Urothelium cell line (cell line): Measurements from ENCODE around the gene NMT1.
A peak's percentile ranks its signal among the peaks of the same experiment; 100 is the strongest.

Source experiments
- DNase-seq: peaks from one replicate; pipeline ENCODE4 v3.0.0; 2011; ENCODE audit warnings: low spot score, mixed read lengths
- FAIRE-seq: peaks from 2 replicates; lab custom pipeline; 2011; peaks lifted over from hg19 to GRCh38; lab: Jason Lieb, UNC

NMT1 gene

DNA sequence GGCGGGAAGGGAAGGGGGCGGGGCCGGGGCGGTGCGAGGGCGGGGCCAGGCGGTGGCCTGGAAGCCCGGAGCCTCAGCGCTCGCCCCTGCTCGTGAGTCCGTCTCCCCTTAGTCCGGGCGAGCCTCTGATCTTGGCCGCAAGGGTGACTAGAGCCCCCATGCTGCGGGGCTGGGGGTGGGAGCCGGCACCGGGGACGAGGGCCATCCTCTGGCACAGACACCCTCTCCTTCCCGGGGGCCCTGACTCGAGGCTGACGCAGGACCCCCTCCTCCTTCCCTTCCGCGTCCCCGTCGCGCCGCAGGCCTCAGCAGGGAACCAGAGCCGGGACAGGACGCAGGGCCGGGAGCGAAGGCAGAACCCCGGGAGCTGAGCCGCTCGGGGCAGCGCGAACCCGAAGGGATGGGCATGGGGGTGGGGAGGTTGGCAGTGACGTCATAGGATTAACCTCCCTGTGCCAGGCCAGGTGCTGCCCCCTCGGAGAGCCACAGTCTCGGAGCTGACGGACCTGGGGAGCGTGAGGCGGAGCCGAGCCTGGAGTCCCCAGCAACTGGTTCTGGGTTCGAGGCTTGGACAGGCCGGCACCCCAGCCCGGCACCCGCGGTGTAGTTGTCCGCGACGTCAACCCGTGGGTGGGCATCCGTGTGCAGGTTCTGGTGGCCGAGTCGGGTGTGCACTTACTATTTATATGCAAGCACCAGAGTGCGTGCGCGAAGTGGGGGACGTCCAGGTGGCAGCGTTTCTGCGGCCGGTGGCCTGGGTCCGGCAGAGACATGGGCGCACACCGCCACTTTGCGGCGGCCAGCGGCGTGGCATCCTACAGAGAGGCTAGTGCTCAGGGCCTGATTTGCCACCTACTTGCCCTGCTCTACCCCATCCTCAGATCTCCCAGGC, 71.7 kb downstream of the NMT1 start:
- peak; percentile 91 for DNase-seq
- FAIRE-seq, result no peak

- peak; percentile 76 for FAIRE-seq
- peak; percentile 94 for DNase-seq
Measured at GRCh38 chr17:45135192-45135977, 74.3 kb downstream of the NMT1 start, which contains the start of gene ACBD4. Gene ACBD4 (plus strand): TSS chr17:45135687. CDS start chr17:45136145, 458 bp downstream.

DNA sequence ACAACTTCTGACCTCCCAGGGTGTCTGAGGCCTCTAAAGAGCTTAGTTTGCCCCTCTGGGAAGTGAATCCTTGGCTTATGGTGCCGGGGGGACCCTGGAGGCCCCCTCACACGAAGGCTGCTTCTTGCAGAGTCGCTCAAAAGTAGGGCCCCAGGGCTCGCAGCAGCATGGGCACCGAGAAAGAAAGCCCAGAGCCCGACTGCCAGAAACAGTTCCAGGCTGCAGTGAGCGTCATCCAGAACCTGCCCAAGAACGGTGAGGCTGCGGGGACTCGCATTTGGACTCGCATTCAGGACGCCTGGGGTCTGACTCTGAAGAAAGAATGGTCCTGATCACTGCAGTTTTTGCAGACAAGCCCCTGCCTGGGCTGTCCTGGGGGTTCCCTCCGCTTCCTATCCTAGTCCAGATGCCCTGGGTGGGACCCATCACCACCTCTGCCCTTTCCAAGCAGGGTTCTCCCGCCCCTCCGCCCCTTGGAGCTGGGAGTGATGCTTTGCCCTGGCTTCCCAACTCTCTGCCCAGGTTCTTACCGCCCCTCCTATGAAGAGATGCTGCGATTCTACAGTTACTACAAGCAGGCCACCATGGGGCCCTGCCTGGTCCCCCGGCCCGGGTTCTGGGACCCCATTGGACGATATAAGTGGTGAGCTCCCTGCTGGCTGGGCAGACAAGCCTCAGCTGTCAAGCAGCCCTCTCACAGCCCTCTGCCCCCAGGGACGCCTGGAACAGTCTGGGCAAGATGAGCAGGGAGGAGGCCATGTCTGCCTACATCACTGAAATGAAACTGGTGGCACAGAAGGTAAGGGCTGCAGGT, 75.1 kb downstream of the NMT1 start:
- DNase-seq (no peak), FAIRE-seq (no peak)

DNA sequence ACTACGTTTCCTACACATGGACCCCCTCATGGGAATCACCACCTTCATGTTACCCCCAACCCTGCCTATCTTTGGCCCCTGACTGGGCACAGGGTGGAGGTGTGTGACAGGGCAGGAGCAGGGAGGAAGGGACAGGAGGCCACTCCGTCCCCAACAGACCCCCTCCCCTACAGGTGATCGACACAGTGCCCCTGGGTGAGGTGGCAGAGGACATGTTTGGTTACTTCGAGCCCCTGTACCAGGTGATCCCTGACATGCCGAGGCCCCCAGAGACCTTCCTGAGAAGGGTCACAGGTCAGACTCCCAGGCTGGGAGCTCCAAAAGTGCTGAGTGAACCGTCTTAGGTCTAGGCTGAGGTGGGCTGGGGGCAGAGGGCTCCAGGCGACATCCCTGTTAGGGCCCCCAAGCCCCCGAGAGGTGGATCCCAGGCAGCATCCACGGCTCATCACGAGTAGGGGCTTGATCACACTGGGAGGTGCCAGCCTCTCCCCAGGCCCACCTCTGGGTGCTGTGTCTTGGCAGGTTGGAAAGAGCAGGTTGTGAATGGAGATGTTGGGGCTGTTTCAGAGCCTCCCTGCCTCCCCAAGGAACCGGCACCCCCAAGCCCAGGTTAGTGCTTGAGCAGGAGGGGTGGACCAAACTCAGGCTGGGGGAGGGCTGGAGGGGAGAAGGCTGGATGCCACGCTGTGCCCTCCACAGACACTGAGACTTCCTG, 75.9 kb downstream of the NMT1 start:
- DNase-seq, result no peak
- no peak for FAIRE-seq

DNA sequence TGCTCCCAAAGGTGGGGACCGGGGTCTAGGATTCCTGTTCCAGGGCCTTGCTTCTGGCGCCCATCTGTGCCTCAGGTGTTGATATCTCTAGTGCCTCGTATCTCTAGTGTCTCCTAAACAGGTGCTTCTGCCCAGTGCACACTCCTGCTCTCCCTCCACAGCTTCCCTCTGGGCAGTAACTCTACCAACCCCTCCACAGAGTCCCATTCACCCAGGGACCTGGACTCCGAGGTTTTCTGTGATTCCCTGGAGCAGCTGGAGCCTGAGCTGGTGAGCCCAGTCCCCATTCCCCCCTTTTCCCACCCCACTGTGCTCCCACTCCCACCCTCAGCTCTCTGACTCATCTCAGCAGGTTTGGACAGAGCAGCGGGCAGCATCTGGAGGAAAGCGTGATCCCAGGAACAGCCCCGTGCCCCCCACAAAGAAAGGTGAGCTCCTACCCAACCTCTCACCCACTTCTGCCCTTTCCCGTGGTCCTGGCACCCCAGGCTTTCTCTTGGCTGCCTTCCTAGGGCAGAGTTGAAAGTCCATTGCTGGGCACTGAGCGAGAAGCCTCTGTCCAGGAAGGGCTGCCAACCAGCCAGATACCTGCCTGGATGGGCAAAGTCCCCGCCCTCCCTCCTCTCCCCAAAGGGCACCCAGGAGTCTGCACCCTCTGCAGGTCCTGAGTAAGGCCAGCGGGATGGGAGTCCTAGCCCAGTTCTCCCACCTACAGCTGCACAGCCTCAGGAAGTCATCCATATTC, 76.6 kb downstream of the NMT1 start:
- no peak for DNase-seq
- FAIRE-seq, result no peak

- no peak for DNase-seq
- no peak for FAIRE-seq
Measured at GRCh38 chr17:45138911-45139532, 77.9 kb downstream of the NMT1 start.

- DNase-seq (no peak), FAIRE-seq (no peak)
Measured at GRCh38 chr17:45139533-45139920, 78.4 kb downstream of the NMT1 start.

- FAIRE-seq, result no peak
Measured at GRCh38 chr17:45143094-45143670, 82.1 kb downstream of the NMT1 start.

DNA sequence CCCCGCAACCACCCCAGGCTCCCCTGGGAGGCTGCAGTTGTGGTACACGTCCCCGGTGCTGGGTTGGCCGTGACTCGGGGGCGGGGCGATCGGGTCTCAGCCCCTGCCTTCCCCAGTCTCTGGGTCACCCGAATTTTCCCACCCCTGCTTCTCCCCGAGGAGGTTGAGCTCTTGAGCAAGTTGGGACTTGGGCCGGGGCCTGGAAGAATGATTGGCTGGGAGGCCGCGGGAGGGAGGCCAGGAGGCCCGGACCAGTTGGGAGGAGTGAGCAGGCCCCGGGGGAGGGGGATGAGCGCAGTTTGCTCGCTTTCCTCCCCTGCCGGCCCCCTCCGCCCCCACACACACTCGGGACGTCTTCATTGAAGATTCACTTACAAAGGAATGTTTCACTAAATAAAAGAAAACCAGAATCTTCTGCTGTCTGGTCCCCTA, 82.7 kb downstream of the NMT1 start:
- DNase-seq (no peak), FAIRE-seq (no peak)

More at GRCh38 chr17:45143094-45143670, 82.1 kb downstream of the NMT1 start:
- DNase-seq, result no peak

GRCh38 chr17:45144199-45145034, 83.3 kb downstream of the NMT1 start:
- DNase-seq (no peak), FAIRE-seq (no peak)

DNA sequence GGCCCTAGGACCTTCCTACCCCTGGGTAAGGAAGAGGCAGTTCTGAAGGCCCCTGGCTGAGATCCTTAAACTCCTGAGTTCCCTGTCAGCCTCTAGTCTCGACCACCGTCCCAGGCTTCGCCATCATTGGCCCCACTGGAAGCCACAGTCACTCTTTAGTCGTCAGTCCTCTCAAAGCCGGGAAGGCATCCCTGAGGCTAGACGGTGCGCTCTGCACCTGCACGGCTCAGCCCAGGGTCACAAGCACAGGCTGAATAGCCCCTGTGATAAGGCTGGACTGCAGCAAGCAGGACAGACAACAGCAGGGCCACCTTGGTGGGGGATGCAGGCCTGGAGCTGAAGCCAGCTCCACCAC, 83.9 kb downstream of the NMT1 start:
- no peak for FAIRE-seq
- no peak for DNase-seq

DNA sequence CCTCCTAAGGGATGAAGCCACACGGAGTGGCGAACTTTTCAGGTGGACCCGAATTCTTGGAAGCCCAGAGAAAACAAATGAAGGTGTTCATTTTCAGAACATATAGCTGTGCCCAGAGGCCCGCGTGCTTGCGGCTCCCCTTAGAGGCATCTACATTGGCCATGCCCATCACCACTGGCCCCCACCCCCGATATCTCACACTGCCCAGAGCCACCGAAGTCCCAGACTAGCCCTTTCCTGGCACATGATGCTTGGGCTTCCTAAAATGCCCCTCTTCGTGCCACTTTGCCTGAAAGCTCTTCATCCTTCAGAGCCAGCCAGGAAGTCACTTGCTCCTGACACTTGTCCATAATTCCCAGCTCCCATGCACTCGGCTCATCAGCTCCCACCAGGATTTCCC, 85.0 kb downstream of the NMT1 start:
- no peak for FAIRE-seq
- DNase-seq, result no peak

DNA sequence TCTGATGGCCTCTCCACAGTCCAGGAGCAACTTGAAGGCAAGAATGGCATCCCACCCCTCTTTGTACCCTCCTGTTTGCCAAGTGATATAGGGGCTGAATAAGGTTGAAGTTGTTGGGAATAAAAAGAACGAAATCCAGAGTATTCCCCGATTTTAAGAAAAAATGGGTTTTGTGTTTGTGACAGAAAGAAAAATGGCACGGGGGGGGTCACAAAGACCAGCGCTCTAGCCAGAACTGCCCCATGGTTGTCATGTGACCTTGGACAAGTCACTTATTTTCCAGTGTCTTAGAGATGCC, 85.4 kb downstream of the NMT1 start:
- FAIRE-seq, result no peak

DNA sequence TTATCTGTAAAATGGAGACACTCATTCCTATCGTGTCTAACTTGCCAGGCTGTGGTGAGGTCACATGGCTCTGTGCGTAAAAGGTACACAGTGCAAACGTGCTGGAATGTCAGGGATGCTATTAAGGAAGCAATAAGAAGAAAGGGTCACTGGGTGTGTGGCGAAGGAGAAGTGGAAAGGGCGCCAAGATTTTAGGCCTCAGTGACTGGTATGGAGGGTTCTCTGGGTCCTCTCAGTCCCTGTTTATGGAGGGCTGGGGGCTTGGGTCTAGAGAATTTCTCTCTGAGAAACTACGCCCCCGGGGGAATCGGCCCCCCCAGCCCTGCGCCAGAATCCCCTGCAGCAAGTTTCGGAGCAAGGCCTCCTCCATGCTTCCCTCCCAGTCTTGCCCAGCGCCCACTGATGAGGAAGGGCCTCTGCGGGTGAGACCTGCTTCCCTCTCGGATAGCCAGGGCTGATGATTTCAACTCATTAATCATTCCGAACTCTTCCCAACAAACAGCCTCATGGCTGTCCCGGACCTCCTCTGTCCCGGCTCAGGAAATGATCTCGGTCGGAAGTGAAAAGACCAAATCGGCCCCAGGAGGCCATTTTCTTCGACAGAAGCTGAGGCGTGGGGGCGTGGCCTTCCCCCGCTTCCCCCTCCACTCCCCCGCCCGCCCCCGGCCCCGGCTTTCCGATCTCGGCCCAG, 85.9 kb downstream of the NMT1 start:
- peak; percentile 67 for DNase-seq
- FAIRE-seq, result no peak

More for the DNA sequence above, 85.4 kb downstream of the NMT1 start:
- no peak for DNase-seq

DNA sequence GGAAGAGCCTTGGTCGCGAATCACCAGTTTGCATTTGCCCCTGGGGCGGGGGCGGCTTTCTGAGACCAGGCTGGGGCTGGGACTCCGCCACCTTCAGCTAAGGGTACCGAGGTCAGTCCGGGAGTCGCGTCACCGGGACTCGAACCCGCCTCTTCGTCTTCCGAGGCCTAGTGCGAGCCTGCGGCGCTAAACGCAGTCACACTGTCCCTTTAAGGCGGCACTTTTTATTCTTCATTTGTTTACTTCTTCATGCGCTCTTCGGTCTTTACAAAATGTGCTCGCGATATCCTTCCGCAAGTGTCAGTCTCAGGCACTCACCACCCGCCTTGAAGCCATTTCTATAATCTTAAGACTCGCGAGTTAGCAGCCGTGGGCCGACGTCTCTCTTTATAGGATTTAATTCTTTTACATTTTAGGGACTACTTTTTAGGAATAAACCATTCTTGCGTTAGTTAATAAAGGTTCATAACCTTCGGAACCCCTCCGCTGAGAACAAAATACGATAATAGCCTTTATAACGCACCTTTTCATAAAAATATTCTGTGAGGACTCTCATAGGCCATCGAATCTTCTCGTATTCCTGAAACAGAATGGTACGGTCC, 86.6 kb downstream of the NMT1 start:
- DNase-seq (peak; percentile 72), FAIRE-seq (no peak)

GRCh38 chr17:45148183-45149036, 87.3 kb downstream of the NMT1 start, which contains the start of gene HEXIM1:
Gene HEXIM1 (plus strand): TSS chr17:45148475. CDS start chr17:45149191, 716 bp downstream.
- no peak for FAIRE-seq
- DNase-seq, result peak; percentile 98
